Mammary epithelial cell (primary cell): Measurements from ENCODE around the gene UBAC2.

Experiments used
- CTCF ChIP-seq, 2 donors: IDR thresholded peaks in 1 of 2; conservative IDR thresholded peaks in 1 of 2; 2 replicates each; pipeline ENCODE4 v1.5.1; 2011 to 2012; ENCODE audit warnings: inconsistent platforms in 2 of 2, low read length in 2 of 2, mild to moderate bottlenecking in 2 of 2, control low read depth in 1 of 2, low read depth in 1 of 2; ENCODE audit not compliant: insufficient read depth in 1 of 2; ENCODE audit errors: extremely low read depth in 1 of 2
- EZH2 ChIP-seq: IDR thresholded peaks from 2 replicates; pipeline ENCODE4 v1.6.1; 2012; ENCODE audit warnings: low read length, inconsistent platforms, borderline replicate concordance

- no peak for TF ChIP-seq CTCF (conservative IDR thresholded peaks at IDR 0.05 in 1 of 2, IDR thresholded peaks at IDR 0.05 in 1 of 2; ENCODE audit: extremely low read depth in 1 of 2, insufficient read depth in 1 of 2, low read depth in 1 of 2, low read length in 2 of 2)
- no peak for TF ChIP-seq EZH2
Observed at GRCh38 chr13:99264051-99264450, 63.4 kb downstream of the UBAC2 start.
